IPS-NIHi11 (cell line): ENCODE measurements around the gene CAMSAP1.
A peak's percentile ranks its signal among the peaks of the same experiment; 100 is the strongest.

Source experiments
- DNase-seq: peaks from one replicate; pipeline ENCODE4 v3.0.0; 2012; ENCODE audit warnings: mixed read lengths, low spot score

CAMSAP1 gene

DNA sequence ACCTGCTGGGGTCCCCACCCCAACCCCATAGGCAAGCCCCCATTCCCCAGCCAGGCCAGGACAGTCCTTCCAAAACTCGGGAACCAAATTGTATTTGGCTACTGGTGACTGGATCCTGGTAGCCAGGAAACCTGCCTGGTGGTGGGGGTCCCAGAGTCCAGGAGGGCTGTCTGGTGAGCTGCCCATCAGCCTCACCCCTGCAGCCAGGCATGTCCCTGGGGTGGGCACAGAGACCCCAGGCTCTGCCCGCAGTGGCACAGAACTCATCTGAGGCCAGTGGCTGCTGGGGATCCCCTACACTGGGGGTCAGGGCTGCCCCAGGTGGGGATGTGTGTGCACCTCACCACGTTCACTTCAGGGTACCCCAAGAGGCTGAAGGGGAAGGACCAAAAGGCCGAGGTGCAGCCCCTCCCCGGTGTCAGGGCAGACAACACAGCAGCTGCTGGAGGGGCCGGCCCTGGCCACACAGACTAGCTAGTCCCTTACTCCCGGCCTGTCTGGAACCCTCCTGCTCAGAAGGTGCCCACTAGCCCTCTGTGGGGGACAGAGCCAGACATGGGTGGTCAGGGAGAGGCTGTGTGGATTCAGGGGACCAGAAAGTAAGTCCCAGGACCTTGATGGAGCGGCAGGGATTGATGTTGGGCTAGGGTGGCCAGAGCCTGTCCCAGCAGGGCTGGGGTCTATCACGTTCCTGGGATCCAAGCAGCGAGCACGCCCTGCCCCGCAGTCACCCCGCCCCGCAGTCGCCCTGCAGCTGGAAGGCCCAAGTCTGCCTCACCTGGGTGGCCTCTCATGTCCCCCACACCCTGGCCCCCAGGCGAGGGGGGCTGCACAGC, 113.9 kb downstream of the CAMSAP1 start:
- no peak for DNase-seq

DNA sequence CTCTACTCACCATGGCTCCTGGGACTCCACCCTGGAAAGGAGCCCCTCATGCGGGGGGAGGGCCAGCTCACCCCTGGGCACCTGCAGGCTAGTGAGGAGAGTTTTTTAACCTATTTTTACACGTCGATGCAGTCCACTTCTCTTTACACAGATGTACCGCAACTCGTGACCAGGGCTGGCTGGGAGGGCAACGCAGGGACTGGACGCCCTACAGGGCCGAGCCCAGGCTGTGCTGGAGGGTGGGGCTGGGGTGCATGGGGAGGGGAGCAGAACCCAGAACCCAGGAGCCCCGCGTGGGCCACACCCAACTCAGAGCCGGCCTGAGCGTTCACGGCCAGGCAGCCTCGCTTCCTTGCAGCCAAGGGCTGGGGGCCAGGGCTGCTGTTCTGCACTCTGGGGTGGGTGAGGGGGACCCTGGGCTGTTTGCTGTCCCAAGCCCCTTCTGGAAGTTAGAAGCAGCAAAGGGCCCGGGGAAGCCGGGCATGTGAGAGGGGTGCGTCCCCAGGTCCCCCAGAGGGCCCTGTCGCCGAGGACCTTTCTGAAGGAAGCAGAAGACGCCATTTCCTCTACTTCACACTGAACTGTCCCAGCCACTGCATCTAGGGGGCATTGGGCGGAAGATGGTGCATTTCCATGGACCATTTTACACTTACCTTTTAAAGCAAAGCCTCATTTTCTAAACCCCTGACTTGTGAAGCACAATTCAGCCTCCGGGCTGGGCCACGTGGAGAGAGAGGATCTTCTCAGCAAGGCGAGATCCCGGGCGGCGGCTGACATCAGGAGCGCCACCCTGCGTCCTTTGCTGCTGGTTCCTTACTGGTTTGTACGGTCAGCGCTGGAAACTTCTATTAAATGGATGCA, 114.8 kb downstream of the CAMSAP1 start:
- peak; percentile 35 for DNase-seq

DNA sequence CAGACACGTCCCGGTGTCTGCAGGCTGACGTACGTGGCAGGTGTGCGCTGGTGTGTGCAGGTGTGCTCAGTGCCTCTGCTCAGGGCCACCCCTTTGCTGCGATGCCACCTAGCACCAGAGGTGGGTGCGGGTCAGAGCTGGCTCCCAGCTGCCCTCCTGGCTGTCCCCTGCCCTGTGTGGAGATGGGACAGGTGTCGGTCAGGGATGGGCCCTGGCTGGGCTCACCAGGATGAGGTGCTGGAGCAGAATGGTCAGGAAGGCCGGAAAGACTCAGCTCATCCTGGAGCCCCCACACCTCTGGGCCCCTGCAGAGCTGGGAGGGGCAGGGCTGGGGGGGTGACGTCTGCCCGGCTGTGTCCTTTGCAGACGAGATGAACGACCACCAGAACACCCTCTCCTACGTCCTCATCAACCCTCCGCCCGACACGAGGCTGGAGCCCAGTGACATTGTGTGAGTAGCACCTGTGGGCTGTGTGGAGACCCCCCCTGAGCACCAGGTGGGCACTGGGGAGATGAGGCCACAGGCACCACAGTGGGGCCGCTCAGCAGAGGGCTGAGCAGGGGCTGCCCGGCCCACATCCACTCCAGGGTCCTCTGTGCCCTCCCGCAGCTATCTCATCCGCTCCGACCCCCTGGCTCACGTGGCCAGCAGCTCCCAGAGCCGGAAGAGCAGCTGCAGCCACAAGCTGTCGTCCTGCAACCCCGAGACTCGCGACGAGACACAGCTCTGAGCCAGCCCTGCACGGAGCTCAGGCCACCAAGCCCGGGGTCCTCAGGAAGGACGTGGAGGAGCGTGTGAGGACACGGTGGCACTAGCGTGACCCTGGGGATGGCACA, 115.7 kb downstream of the CAMSAP1 start:
- DNase-seq: no peak

DNA sequence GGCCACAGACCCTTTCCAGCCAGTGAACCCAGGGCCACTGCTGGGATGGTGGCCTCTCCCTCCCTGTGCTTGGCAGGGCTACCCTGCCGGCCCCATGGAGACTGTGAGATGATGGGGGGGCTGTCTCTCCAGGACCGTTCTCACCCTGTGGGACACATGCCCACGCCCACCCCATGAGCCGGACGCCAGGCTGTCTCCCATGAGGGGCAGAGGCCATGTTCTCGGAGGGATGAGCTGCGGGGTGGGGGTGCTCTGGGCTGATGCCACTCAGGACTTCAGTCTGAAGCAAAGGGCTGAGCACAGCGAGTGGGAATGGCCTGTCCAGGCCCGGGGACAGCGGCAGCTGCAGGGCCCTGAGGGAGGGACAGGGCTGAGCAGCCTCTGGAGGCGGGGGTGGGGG, 116.5 kb downstream of the CAMSAP1 start:
- DNase-seq: no peak

DNA sequence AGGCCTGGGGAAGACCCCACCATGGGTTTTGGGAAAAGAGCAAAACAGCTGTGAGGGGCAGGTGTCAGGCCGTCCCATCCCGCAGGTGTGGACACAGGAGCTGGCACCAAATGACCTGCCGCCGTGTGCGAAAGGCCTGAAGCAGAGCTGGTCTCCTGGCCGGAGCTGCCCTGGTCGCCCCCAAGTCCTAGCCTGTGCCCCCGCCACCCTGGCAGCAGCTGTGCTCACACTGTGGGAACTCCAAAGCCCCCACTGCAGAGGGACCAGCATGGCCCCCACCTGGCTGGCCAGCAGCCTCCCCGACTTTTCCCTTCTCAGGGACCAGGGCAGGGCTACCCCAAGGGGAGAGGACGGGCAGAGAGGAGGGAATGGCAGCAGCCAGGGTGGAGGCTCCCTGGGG, 117.0 kb downstream of the CAMSAP1 start:
- DNase-seq: no peak

DNA sequence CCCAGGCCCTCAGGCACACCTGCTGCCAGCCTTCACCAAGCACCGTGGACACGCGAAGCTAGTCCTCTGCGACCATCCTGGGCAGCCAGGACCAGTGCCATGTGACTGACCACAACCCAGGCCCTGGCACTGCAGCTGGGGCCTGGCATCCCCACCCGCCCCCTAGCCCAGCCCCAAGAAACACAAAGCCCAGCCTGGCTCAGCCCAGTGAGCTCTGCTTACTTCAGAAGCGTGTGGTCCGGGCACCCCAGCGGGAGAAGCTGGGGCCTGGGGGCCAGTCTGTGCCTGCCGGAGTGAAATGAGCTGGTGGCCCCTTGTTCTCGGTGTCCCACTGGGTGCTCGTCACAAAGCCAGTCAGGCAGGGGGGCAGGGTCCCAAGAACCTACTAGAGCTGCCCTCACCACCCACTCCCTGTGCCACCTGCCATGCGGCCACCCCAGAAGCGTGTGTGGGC, 117.5 kb downstream of the CAMSAP1 start:
- DNase-seq: no peak

DNA sequence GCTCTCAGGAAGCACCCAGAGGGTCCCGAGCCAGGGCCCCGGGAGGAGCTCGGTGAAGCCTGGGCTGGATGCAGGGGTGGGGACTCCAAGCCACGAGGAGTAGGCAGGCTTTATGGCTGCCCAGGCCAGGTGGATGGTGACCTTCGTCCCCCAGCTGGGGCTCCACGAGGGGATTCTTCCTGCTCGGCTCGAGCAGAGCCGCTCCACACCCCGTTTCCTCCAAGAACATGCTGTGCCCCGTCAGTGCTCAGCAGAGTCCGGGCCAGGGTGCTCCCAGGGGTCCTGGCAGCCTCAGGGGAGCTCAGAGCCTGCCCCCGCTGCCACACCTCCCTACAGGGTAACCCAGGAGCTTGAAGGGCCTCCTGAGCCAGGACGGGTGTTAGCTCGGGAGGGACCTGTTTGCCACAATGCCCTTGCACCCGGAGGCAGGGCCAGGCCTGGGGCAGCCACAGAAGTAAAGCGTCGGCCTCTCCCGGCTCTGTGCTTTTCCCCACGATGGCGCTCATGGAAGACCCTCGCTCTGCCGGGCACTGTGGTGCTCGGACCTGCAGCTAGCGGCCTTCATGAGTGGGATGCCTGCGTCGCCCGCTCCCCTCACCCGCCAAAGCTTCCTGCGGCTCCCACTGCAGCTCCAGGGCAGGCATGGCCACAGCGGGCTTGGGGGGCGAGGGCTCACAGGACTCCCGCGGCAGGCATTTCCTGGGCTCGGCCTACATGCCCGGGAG, 118.6 kb downstream of the CAMSAP1 start:
- no peak for DNase-seq

DNA sequence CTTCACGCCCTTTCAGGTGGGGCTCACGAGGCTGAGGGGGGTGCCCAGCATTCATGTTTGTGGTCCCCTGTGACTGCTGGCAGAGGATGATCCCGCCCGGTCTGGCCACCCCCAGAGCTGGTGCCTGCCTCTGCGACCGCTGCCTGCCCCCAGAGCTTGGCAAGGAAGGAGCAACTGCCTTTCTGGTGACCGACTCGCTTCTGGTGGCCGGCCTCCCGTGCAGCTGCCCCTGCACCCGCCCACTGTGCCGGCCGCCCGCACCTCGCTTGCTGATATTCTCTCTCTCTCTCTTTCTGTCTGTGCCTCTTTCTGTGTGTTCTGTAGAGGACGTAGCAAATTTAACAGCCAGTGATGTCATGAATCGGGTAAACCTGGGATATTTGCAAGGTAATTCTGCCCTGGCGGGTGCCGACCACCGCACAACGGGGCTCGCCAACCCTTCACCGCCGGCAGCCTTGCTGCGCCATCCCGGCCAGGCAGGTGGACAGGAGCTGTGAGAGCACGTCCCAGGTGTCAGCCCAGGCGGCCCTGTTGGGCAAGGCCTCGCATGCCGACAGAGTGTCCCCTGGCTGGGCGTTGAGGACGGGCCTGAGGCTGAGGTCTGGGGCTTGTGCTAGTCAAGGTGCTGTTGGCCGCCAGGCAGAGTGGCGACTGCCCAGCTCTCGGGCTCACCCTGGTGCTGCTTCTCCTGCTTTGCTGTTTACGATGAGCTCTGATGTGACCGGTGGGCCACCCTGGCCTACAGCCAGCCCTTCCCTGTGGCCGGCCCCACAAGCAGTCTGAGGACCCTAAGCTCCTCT, 119.4 kb downstream of the CAMSAP1 start:
- DNase-seq: peak; percentile 10

DNA sequence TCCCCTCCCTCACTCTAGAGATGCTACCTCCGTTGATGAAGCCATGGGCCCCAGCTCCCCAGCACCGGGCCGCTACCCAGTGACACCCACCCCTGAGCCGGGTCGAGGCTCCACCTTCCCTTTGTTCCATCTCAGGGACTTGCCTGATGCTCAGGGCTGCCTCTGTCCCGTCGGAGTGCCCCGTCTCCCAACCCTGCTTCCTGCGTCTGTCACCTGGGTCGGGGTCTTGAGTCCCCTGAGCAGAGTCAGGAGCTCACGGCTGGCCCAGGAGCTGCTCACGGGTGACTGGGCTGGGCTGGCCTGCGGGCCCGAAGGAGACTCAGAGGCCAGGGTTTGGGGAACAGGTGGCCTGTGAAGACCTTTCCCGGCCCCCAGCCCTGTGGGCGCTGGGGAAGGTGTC, 120.0 kb downstream of the CAMSAP1 start:
- peak; percentile 13 for DNase-seq

DNA sequence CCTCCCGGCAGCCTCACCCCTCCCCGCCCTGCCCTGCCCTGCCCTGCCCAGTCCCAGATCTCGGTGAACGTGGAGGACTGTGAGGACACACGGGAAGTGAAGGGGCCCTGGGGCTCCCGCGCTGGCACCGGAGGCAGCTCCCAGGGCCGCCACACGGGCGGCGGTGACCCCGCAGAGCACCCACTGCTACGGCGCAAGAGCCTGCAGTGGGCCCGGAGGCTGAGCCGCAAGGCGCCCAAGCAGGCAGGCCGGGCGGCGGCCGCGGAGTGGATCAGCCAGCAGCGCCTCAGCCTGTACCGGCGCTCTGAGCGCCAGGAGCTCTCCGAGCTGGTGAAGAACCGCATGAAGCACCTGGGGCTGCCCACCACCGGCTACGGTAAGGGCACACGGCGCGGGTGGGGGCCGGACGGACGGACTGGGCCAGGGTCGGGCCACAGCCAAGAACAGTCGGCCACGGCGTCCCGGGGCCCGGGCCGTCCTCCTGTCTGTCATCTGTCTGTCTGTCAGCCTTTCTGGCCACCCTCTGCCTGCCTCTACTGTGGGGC, 121.1 kb downstream of the CAMSAP1 start:
- DNase-seq: no peak

DNA sequence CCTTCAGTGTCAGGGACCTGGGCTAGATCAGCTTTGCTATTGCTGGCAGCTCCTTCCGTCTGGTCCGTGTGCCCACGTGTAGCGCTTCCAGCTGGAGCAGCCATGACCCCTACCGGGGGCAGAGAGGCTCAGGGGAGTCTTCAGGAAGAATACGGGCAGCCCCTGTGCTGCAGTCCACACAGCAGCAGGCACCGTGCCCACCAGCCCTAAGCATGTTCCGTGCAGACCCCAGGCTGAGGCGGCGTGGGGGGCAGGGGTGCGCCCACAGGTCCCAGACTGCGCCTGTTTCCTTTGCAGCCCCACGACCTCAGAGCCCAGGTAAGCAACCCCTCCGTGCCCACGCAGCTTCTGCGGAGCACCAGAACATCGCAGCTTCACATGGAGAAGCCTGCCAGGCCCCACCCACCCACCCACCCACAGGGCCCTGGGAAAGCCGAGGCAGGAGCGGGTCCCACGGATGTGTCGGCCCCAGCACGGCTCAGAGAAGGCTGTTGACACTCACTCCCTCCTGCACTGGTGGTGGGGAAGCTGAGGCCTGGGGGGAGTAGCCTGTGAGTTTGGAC, 122.3 kb downstream of the CAMSAP1 start:
- no peak for DNase-seq

DNA sequence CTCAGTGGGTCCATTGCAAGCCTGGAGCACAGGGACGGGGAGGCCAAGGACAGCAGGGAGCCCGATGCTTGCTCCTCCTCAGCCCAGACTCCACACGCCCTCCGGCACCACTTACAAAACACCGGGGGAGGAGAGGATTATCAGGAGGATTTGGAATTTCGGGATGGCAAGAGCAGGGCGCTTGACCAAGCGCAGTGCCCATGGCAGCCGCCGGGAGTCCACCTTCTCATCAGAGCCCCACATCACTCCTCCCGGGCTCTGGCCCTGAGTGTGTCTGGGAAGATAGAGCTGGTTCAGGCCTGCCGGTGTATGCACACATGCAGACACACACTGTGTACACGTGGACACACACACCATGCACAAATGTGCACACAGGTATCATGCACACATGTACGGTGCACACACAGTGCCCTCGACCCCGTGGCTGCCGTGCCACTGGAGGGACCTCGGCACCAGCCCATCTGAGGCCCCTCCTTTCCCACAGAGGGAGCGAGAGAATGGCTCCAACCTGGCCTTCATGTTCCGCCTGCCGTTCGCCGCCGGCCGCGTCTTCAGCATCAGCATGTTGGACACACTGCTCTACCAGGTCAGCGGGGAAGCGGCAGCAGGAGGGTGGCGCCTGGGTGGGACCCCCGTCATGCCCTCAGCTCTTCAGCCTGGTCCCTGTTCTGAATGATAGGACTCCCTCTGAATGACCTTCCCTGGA, 123.7 kb downstream of the CAMSAP1 start:
- no peak for DNase-seq

DNA sequence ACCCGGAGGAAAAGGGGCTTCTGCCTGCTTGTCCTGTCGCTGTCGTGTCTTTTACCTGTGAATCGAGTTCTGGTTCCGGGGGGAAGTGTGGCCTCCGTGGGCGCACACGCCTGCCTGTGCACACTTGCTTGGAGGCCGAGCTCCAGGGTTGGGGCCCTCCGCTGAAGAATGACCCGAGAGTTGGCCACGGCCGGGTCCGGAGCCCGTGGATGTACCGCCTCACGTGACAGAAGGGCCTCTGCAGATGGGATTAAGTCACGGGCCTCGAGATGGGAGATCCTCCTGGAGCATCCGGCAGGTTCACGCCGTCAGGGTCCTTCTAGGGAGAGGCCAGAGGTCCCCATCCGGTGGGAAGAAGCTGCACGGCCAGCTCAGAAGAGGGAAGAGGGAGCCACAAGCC, 124.4 kb downstream of the CAMSAP1 start:
- no peak for DNase-seq

DNA sequence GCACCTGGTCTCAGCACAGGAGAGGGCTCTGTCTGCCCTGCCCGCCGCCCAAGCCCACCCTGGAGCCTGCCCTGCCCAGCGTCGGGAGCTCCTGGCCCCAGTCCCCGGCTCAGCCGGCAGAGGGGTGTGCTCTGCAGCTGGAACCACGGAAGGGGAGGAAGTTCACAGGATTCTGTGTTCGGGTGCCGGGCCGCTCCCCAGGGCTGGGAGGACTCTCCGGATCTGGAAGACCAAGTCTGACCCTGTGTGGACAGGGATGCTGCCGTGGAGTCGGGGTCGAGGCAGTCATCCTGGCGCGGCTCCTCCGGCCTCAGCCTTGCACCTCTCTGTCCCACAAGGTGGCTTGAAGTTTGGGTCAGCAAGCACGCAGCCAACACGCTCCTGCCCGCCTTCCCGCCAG, 126.7 kb downstream of the CAMSAP1 start:
- DNase-seq: no peak

DNA sequence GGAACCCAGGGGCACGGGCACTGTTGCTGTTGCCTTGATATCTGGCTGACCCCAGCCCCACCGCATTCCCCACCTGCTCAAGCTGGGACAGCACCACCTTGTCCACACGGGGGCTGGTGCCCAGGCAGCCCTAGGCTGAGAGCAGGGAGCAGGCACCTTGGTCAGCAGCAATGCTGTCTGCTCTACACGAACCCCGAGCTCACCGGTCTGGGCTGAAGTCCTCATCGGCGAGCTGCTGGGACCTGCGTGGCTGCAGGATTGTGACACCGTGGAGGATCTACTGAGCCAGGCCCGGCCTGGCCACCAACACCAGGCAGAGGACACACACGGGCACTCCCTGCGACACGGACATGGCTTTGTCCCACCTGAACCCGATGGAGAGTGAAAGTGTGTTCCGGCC, 127.3 kb downstream of the CAMSAP1 start:
- no peak for DNase-seq

DNA sequence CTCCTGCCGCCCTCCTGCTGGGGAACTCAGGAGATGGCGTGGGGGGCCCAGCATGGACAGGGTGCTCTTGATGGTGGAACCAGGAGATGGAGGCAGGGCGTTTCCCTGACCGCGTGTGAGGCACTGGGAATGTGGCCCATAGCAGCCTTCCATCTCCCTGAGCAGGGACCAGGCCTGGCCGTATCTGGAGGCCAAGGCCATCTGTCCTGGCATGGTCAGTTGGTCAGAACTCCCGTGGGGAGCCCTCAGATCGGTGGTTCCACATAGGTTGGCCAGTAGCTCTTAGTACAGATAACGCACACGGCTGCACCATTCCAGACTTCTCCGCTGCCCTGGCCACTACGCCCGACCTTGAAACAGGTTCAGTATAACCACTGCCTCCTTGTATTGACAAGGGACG, 127.8 kb downstream of the CAMSAP1 start:
- DNase-seq: no peak

DNA sequence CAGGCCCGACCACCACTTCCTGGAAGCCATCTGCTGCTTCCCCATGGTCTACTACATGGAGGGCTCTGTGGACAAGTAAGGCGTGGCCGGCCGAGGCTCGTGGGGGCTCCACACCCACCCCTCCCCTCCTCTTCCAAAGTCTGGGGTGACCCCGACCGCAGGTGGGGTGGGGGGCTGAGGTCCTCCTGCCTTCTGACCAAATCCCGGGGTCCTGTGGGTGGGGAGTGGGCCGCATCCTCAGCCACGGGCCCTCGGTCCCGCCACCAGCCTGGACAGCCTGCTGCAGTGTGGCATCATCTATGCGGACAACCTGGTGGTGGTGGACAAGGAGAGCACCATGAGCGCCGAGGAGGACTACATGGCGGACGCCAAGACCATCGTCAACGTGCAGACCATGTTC, 128.9 kb downstream of the CAMSAP1 start:
- no peak for DNase-seq

DNA sequence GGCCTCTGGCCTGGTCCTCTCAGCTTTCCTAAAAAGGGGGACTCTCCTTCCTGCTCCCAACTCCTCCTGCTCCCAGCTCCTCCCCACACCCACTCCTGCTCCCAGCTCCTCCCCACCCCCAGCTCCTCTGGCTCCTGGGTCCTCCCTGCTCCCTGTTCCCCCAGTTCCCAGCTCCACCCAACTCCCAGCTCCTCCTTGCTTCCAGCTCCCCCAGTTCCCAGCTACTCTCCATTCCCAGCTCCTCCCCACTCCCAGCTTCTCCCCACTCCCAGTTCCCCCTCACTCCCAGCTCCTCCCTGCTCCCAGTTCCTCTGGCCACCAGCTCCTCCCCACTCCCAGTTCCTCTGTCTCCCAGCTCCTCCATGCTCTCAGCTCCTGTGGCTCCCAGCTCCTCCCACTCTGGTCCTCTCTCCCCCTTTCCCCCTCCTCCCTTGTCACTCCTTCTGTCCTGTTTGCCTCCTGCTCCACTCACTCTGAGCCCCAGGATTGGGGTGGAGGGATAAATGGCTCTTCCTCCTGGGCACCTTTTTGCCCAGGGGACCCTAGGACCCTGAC, 129.6 kb downstream of the CAMSAP1 start:
- no peak for DNase-seq
